Pancreas (tissue), 10 donors: ENCODE measurements around the gene RHD. TPM values are rescaled to one million over a fixed set of nuclear protein-coding genes. Genes with fewer than 3 reads are reported as not detected.

Experiments used
- ATAC-seq, 4 donors: fragments of 200-7000 bp; cut with Tn5 transposase; one replicate each; pipeline versions ENCODE4 v1.8.0 to v1.9.1; 2020; ENCODE audit warnings: mild to moderate bottlenecking in 4 of 4, moderate library complexity in 4 of 4
- DNase-seq, 6 donors: peaks; one replicate each; pipeline ENCODE4 v3.0.0-alpha.2; 2020
- FAIRE-seq: peaks from 2 replicates; lab custom pipeline; 2012; peaks lifted over from hg19 to GRCh38; lab: Jason Lieb, UNC
- H3K27ac ChIP-seq, 4 donors: fragments of 200-600 bp; sonication (generic); 1 replicate in 3 of 4; 2 replicates in 1 of 4; pipeline versions ENCODE4 v1.5.0 to v1.8.0; 2020
- H3K27me3 ChIP-seq, 4 donors: fragments of 200-600 bp; one replicate each; pipeline ENCODE4 v1.8.0; 2021
- H3K36me3 ChIP-seq, 3 donors: fragments of 200-600 bp; sonication (generic) in 1 of 3; one replicate each; pipeline versions ENCODE4 v1.5.0 to v1.8.0; 2020 to 2021
- H3K4me1 ChIP-seq, 3 donors: fragments of 200-600 bp; one replicate each; pipeline ENCODE4 v1.8.0; 2021
- H3K4me3 ChIP-seq, 4 donors: fragments of 200-600 bp; sonication (generic) in 2 of 4; one replicate each; pipeline versions ENCODE4 v1.5.0 to v1.8.0; 2020 to 2021
- H3K9me3 ChIP-seq, 4 donors: fragments of 200-600 bp; one replicate each; pipeline ENCODE4 v1.8.0; 2021
- WGBS, 2 donors: extraction: QIAGEN DNeasy Blood & Tissue Kit; methylation state at CpG; one replicate each; pipeline ENCODE4 v1.1.7; 2013; 5-methylcytosine and 5-hydroxymethylcytosine counted together
- intact Hi-C, 3 donors: fragments of 100-400 bp; cut with DNase I; formaldehyde crosslinking; loops; one replicate each; pipeline versions ENCODE4 v1.11.1 to v1.14.2; 2022
- polyA plus RNA-seq, 2 donors: library from polyadenylated mRNA; stranded (reverse); fragments of 200-250 nt; gene quantifications; one replicate each; pipeline ENCODE4 v1.2.3, GENCODE V29; 2013
- total RNA-seq, 6 donors: library from RNA; stranded (reverse); fragmentation: NEBNext Ultra II Directional in 4 of 6; extraction: Animal tissue kit (Norgen Biotek cat#: 25700) in 4 of 6; gene quantifications; one replicate each; pipeline versions ENCODE4 v1.2.1 to v1.2.4, GENCODE V29; 2021 to 2023
- TF ChIP-seq, protein P1 (sequence below), 4 donors: fragments of 200-600 bp; sonication (generic) in 3 of 4; IDR thresholded peaks; one replicate each; pipeline versions ENCODE4 v1.5.0 to v1.8.0; 2021; ENCODE audit warnings: antibody characterized with exemption in 4 of 4
- donor health status: healthy with polysubstance abuse.
- donor health status: DM: no; HTN: no; CAD: no; lungs with moderate emphysema.
- donor health status: DM: no; HTN: no; CAD: no.
- donor health status: control.
- donor health status: control.
- donor health status: Bipolar disorder and iron deficiency.
- donor health status: DM: yes; HTN: yes; CAD: no.
- donor health status: DM: no; HTN: no; CAD: no.
- donor health status: DM: no; HTN: no; CAD: no.
- donor health status: DM: yes; HTN: yes; CAD: no.

Gene RHD
- total and polyA plus RNA-seq, 8 donors = not detected

DNA sequence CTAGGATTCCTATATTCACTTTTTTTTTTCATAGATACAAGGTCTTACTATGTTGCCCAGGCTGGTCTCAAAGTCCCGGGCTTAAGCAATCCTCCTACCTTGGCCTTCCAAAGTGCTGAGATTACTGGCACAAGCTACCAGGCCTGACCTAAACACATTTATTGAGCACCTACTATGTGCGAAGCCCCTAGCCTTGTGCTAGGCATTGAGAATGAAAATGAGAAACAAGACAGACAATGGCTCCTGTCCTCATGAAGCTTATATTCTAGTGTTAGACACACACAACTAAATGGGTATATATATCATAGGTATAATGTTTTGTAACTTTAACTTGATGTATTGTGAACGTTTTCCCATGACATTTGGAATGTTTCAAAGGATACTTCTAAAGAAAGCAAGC, 77.3 kb downstream of the RHD start:
- FAIRE-seq = no peak
- Histone ChIP-seq H3K4me3 (no peak overlapping the region), H3K27me3 (no peaks in the 10 kb centered on the region), H3K27ac (no peak overlapping the region), H3K36me3 (peaks cover 0 to 19% (median 3%) of the 10 kb centered on the region in 3 donors), H3K4me1 (no peaks in the 10 kb centered on the region), H3K9me3 (no peaks in the 10 kb centered on the region)
- TF ChIP-seq, protein P1, sequence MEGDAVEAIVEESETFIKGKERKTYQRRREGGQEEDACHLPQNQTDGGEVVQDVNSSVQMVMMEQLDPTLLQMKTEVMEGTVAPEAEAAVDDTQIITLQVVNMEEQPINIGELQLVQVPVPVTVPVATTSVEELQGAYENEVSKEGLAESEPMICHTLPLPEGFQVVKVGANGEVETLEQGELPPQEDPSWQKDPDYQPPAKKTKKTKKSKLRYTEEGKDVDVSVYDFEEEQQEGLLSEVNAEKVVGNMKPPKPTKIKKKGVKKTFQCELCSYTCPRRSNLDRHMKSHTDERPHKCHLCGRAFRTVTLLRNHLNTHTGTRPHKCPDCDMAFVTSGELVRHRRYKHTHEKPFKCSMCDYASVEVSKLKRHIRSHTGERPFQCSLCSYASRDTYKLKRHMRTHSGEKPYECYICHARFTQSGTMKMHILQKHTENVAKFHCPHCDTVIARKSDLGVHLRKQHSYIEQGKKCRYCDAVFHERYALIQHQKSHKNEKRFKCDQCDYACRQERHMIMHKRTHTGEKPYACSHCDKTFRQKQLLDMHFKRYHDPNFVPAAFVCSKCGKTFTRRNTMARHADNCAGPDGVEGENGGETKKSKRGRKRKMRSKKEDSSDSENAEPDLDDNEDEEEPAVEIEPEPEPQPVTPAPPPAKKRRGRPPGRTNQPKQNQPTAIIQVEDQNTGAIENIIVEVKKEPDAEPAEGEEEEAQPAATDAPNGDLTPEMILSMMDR (IDR thresholded peaks at IDR 0.05) = no peak
- WGBS, 2 donors = 85 to 91% methylated on average over 3 of the region's 3 CpGs
- DNase-seq = no peak
- no peak for ATAC-seq
- intact Hi-C loops = no loop called here

DNA sequence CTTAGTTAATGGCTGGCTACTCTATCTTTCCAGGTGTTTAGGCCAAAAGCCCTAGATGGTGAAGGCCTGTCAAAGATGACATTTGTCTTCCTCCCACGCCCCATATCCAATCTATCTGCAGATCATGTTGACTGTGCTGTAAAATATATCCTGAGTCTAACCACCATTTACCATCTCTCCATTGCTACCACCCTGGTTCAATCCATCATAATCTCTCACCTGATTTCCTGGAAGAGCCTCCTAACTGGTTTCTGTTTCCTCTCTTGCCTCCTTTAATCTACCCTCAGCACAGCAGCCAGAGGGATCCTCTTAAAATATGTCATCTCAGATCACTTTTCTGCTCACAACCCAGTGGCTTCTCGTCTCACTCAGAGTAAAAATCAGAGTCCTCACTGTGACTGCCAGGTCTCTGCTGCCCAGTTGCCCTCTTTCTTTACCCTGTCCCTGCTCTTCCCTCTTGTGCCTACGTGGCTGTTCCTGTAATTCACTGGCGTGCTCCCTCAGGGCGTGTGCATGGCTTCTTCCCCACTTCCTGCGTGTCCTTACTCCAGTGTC, 83.6 kb downstream of the RHD start:
- TF ChIP-seq, protein P1 (IDR thresholded peaks at IDR 0.05) = no peak
- ATAC-seq (no peak), FAIRE-seq (no peak), DNase-seq (no peak)
- H3K4me3 ChIP-seq = no peak overlapping the region
- H3K4me1 ChIP-seq = no peaks in the 10 kb centered on the region
- WGBS, 2 donors = 84 to 90% methylated on average over 6 of the region's 6 CpGs
- H3K36me3 ChIP-seq = peaks cover 0 to 30% (median 3%) of the 10 kb centered on the region in 3 donors
- no peaks in the 10 kb centered on the region for H3K9me3 ChIP-seq
- H3K27me3 ChIP-seq = no peaks in the 10 kb centered on the region
- H3K27ac ChIP-seq = no peak overlapping the region
- intact Hi-C loops = no loop called here

DNA sequence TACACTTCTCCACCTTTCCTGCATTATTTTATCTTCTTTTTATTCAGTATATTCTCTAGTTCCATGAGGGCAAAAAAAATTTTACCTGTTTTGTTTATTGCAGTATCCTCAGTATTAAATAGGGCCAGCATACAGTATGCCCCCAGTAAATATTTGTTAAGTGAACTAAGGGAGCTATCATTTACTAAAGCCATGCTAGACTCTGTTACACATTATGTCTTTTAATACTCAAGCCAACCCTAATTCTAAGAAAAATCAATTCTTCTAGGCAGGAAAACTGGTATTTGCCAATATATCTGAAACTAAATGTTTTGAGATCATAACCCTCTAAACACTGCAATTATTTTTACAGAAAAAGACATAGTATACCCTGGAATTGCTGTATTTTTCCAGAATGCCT, 84.1 kb downstream of the RHD start:
- TF ChIP-seq, protein P1 (IDR thresholded peaks at IDR 0.05) = no peak
- no peaks in the 10 kb centered on the region for H3K27me3 ChIP-seq
- H3K27ac ChIP-seq = no peak overlapping the region
- peaks cover 0 to 36% (median 3%) of the 10 kb centered on the region in 3 donors for H3K36me3 ChIP-seq
- DNase-seq (no peak), ATAC-seq (no peak), FAIRE-seq (no peak)
- intact Hi-C loops = no loop called here
- H3K9me3 ChIP-seq = no peaks in the 10 kb centered on the region
- H3K4me1 ChIP-seq = no peaks in the 10 kb centered on the region
- no peak overlapping the region for H3K4me3 ChIP-seq

DNA sequence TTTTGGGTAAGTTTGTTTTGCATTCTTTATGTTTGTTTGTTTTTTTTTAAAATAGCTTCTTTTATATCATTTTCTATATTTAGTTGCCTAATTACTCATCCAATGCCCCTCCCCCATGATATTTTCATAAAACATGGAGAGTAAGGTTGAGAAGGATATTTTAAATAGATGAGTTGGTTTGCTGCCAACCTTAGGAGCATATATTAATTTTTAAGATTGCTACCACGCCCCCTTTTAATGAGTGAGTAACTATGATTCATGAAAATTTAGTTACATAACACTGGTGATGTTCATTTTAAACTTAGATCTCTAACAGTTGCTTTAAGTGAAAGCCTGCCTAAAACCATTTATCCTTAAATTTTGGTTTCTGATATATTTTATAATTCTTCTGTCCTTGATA, 84.5 kb downstream of the RHD start:
- Histone ChIP-seq H3K4me3 (no peak overlapping the region), H3K4me1 (no peaks in the 10 kb centered on the region), H3K9me3 (no peaks in the 10 kb centered on the region), H3K36me3 (peaks cover 0 to 38% (median 3%) of the 10 kb centered on the region in 3 donors), H3K27me3 (no peaks in the 10 kb centered on the region), H3K27ac (no peak overlapping the region)
- TF ChIP-seq, protein P1 (IDR thresholded peaks at IDR 0.05) = no peak
- FAIRE-seq (no peak), ATAC-seq (no peak), DNase-seq (no peak)
- intact Hi-C loops = no loop called here
- 91 to 94% methylated on average over 1 of the region's 1 CpG for WGBS, 2 donors
